ENCODE data around the gene OR13C8. TPM values are rescaled to one million over a fixed set of nuclear protein-coding genes. Genes with fewer than 3 reads are reported as not detected.

Gene OR13C8
- total and polyA plus RNA-seq, 2 of the 8 experiments (the other 6 are each of a cell fraction or from before 2014, with no cell fraction given) = not detected

DNA sequence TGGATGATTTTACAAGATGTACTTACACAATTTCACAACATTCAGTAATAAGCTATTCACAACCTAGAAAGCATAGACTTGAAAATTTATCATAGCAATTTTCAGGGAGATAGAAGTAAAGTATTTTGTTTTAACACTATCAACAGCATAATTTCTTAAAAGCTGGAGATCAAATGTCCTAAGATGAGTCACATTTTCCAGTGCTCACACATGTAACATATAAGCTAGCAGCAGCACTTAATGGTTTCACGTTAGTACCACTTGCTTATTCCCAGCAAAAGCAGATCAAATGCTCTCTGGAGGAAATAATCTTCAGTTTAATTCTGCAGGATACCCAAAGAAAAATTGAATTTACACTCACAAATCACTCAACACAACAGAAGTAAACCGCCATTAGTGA is 6.5 kb downstream of the OR13C8 start (continued):
- TF ChIP-seq NRF1 (IDR thresholded peaks at IDR 0.05; ENCODE audit: low read depth, low read length) = no peak
- TF ChIP-seq POLR2AphosphoS5 (IDR thresholded peaks at IDR 0.05; ENCODE audit: low read depth, low read length) = no peak
- TF ChIP-seq SUZ12 (IDR thresholded peaks at IDR 0.05; ENCODE audit: low read length) = no peak
- no peak for TF ChIP-seq SP2 (IDR thresholded peaks at IDR 0.05; ENCODE audit: low read length)
- no peak for TF ChIP-seq BCL11A (IDR thresholded peaks at IDR 0.05; ENCODE audit: low read depth in 2 of 2, low read length in 2 of 2)
- TF ChIP-seq ATF2 (IDR thresholded peaks at IDR 0.05; ENCODE audit: low read length) = no peak
- no peak for TF ChIP-seq KDM4A (IDR thresholded peaks at IDR 0.05; ENCODE audit: low read depth, low read length, severe bottlenecking)
